Omental fat pad (tissue), 4 donors: ENCODE measurements around the gene OR1I1. TPM values are rescaled to one million over a fixed set of nuclear protein-coding genes. Genes with fewer than 3 reads are reported as not detected.
"Not testable (repeated sequence)": the region's sequence is repeated elsewhere in the genome, so short reads cannot be mapped to it uniquely, and the experiment has no call there.

ENCODE experiments used
- ATAC-seq: fragments of 150-250 bp; one replicate; pipeline ENCODE4 v1.9.1; 2016; ENCODE audit warnings: mild to moderate bottlenecking, moderate library complexity; ENCODE audit not compliant: low FRiP score
- DNase-seq: peaks from one replicate; pipeline ENCODE4 v3.0.0-alpha.2; 2019; ENCODE audit warnings: low spot score
- total RNA-seq, 4 donors: library from RNA; depleted of rRNA; stranded (reverse); fragments of >200 nt; gene quantifications; one replicate each; pipeline ENCODE4 v1.1.0, GENCODE V29; 2016
- TF ChIP-seq, protein P1 (sequence below), 3 donors: fragments of 450-650 bp; IDR thresholded peaks; one replicate each; pipeline ENCODE4 v1.5.1; 2016 to 2017; ENCODE audit warnings: antibody characterized with exemption in 3 of 3, mild to moderate bottlenecking in 3 of 3, moderate library complexity in 2 of 3

Gene OR1I1
- total RNA-seq, 4 donors from 2014 or later, result not detected

DNA sequence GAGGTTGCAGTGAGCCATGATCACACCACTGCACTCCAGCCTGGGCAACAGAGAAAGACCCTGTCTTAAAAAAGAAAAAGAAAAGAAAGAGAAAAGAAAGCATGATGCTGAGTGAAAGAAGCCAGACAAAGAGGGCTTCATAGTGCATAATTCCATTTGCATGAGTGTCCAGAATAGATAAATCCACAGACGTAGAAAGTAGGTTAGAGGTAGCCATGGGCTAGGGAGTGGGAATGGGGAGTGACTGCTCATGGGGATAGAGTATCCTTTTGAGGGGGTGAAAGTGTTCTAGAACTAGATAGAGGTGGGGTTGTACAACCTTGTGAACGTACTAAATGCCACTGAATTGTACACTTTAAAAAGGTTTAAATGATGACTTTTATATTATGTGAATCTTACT is 7.6 kb upstream of the OR1I1 start:
- ATAC-seq, result no peak
- TF ChIP-seq, protein P1, sequence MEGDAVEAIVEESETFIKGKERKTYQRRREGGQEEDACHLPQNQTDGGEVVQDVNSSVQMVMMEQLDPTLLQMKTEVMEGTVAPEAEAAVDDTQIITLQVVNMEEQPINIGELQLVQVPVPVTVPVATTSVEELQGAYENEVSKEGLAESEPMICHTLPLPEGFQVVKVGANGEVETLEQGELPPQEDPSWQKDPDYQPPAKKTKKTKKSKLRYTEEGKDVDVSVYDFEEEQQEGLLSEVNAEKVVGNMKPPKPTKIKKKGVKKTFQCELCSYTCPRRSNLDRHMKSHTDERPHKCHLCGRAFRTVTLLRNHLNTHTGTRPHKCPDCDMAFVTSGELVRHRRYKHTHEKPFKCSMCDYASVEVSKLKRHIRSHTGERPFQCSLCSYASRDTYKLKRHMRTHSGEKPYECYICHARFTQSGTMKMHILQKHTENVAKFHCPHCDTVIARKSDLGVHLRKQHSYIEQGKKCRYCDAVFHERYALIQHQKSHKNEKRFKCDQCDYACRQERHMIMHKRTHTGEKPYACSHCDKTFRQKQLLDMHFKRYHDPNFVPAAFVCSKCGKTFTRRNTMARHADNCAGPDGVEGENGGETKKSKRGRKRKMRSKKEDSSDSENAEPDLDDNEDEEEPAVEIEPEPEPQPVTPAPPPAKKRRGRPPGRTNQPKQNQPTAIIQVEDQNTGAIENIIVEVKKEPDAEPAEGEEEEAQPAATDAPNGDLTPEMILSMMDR (IDR thresholded peaks at IDR 0.05), result no peak

DNA sequence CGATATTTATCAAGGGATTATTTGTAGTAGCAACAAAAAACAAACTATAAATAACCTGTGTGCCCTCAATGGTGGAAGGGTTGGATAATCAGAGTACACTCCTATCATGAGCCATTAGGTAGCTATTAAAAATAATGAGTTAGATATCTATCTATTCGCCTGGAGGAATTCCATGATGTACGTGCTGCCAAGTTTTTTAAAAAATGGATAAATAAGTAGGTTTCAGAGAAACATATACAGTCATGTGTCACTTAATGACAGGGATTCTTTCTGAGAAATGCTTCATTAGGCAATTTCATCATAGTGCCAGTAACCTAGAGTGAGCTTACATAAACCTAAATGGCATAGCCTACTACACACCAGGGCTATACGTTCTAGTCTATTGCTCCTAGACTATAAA is 6.2 kb upstream of the OR1I1 start:
- ATAC-seq, result no peak
- TF ChIP-seq, protein P1 (IDR thresholded peaks at IDR 0.05), result no peak
- no peak for DNase-seq

More for the DNA sequence above, 7.6 kb upstream of the OR1I1 start:
- DNase-seq, result no peak

DNA sequence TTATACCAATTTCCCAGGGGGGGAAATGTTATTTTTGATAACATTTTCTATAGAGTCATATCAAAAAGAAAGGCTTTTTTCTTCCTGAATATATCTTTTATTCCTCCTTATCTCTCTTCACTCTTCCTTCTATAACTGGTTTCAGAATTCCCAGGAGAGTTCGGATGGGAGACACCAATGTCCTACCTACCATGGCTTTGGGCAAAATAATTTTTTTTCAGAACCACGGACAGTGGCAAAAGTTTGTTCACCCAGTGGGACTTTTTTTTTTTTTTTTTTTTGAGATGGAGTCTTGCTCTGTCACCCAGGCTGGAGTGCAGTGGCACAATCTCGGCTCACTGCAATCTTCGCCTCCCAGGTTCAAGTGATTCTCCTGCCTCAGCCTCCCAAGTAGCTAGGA is 2.0 kb upstream of the OR1I1 start:
- not testable (repeated sequence) for ATAC-seq, DNase-seq

DNA sequence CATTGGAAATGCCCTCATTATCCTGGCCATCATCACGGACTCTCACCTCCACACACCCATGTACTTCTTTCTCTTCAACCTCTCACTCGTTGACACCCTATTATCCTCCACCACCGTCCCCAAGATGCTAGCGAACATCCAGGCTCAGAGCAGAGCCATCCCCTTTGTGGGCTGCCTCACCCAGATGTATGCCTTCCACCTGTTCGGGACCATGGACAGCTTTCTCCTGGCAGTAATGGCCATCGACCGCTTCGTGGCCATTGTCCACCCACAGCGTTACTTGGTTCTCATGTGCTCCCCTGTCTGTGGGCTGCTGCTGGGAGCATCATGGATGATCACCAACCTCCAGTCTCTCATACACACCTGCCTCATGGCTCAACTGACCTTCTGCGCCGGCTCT is 5.2 kb downstream of the OR1I1 start:
- TF ChIP-seq, protein P1 (IDR thresholded peaks at IDR 0.05), result no peak
- ATAC-seq (no peak), DNase-seq (no peak)

DNA sequence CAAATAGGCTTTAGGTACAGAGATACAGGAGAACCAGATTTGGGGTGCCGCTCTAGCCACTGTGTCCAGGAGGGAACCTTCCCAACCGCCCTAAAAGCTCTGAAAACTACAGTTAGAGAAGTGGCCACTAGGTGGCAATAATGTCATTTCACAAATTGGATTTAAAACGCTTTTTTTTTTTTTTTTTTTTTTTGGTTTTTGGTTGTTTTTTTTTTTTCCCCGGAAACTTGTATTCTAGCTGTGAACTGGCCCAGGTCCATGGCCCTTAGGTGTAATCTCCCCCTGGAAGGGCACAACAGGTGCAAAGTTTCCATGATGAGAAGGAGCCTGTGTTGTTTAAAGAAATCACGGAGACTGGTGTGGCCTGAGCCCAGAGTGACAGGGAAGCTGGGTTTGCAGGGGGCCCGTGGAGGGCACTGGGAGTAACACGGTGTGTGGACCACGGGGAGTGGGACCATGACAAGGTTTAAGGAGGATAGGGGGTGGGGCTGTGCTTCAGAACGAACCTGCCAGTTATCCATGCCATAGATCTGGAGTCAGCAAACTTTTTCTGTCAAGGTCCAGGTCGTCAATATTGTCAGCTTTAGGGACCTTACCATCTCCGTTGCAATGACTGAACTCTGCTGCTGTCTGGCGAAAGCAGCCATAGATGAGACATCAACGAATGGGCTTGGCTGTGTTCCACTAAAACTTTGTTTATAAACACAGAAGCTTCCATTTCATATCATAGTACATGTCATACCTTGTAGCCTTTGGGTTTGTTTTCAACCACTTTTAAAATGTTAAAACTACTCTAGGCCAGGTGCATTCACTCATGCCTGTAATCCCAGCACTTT is 10.1 kb downstream of the OR1I1 start:
- ATAC-seq (no peak), DNase-seq (no peak)
- TF ChIP-seq, protein P1 (IDR thresholded peaks at IDR 0.05), result no peak

DNA sequence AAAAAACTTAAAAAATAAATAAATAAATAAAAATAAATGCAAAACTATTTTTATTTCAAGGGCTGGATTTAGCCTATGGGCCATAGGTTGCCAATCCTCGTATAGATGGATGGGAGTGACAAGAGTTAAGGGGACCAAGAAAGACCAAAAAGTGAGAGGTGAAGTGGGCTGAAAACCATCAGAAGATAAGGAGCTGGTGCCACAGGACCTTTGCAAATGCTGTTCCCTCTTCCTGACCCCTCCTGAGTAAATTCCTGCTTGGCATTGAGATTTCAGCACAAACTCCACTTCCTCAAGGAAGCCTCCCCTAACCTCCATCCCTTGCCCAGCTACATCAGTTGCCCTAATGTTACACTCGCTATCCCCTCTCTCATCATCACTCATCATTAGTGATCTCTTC is 11.0 kb downstream of the OR1I1 start:
- ATAC-seq (no peak), DNase-seq (no peak)
- TF ChIP-seq, protein P1 (IDR thresholded peaks at IDR 0.05), result no peak

DNA sequence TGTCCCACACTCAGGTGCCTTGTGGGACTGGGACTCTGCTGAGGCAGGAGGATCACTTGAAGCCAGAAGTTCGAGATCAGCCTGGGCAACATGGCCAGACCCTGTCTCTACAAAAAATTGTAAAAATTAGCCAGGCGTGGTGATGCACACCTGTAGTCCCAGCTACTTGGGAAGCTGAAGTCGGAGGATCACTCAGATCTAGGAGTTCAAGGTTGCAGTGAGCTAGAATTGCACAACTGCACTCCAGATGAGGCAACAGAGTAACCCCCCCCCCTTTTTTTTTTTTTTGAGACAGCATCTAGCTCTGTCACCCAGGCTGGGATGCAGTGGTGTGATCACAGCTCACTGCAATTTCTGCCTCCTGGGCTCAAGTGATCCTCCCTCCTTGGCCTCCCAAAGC is 14.2 kb downstream of the OR1I1 start:
- DNase-seq (no peak), ATAC-seq (no peak)
- TF ChIP-seq, protein P1 (IDR thresholded peaks at IDR 0.05), result no peak

DNA sequence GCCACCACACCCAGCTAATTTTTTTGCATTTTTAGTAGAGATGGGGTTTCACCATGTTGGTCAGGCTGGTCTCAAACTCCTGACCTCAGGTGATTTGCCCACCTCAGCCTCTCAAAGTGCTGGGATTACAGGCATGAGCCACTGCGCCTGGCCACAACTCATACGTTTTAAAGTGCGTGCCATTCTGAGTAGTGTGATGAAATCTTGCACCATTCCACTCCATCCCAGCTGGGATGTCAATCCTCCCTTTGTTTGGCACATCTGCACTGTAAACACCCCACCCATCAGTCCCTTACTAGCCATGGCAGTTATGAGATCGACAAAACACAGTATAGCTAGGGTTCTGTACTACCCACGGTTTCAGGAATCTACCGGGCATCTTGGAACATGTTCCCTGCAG is 16.0 kb downstream of the OR1I1 start:
- not testable (repeated sequence) for DNase-seq, ATAC-seq
